ENCODE results near the gene RTL9. TPM values are rescaled to one million over a fixed set of nuclear protein-coding genes. Genes with fewer than 3 reads are reported as not detected.

RTL9 gene
- total RNA-seq, 1 experiment from 2014 or later: 0.29 TPM

DNA sequence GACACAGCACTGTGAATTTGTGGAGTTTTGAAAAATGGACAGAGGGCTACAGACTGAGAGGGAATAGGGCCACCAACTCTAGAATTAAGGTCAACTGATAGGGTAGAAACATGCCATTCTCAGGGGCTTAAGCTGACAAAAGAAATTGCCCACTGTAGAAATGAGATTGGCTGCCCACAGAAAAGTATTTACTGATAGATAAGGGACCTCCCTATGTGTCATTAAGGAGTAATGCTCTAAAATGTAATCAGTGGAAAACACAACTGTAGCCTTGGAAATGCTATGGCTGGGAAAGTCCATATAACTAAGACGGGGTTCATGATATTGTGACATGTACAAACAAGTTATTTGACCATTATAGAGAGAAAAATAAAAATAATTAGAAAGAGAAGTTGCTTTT is 4.6 kb downstream of the RTL9 start:
- no peak for DNase-seq
- H3K9ac ChIP-seq (ENCODE audit: low read length): no peak overlapping the region
- H3K79me2 ChIP-seq (ENCODE audit: low read length): no peaks in the 10 kb centered on the region
- no peaks in the 10 kb centered on the region for H3K9me2 ChIP-seq (replicated peaks; ENCODE audit: low read length)
- TF ChIP-seq EZH2phosphoT487 (IDR thresholded peaks at IDR 0.05; ENCODE audit: borderline replicate concordance, low read length): no peak
- TF ChIP-seq, protein P1, sequence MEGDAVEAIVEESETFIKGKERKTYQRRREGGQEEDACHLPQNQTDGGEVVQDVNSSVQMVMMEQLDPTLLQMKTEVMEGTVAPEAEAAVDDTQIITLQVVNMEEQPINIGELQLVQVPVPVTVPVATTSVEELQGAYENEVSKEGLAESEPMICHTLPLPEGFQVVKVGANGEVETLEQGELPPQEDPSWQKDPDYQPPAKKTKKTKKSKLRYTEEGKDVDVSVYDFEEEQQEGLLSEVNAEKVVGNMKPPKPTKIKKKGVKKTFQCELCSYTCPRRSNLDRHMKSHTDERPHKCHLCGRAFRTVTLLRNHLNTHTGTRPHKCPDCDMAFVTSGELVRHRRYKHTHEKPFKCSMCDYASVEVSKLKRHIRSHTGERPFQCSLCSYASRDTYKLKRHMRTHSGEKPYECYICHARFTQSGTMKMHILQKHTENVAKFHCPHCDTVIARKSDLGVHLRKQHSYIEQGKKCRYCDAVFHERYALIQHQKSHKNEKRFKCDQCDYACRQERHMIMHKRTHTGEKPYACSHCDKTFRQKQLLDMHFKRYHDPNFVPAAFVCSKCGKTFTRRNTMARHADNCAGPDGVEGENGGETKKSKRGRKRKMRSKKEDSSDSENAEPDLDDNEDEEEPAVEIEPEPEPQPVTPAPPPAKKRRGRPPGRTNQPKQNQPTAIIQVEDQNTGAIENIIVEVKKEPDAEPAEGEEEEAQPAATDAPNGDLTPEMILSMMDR (conservative IDR thresholded peaks at IDR 0.05; ENCODE audit: low read depth, low read length): no peak
- TF ChIP-seq EZH2 (IDR thresholded peaks at IDR 0.05; ENCODE audit: low read length, unreplicated experiment): no peak
- no peak overlapping the region for H3K4me2 ChIP-seq (ENCODE audit: low read length)
- no peak overlapping the region for H2AFZ ChIP-seq (ENCODE audit: low read length)
- no peaks in the 10 kb centered on the region for H3K27me3 ChIP-seq (ENCODE audit: low read length)
- no peaks in the 10 kb centered on the region for H3K9me3 ChIP-seq (ENCODE audit: low read length)
- no TSS peak for BruUV-seq (replicated peaks)
- H3K27ac ChIP-seq (ENCODE audit: low read length): no peak overlapping the region
- no peak overlapping the region for H3K4me3 ChIP-seq (ENCODE audit: low read length)
- H4K20me1 ChIP-seq (ENCODE audit: low read length): no peaks in the 10 kb centered on the region
- no peaks in the 10 kb centered on the region for H3F3A ChIP-seq (ENCODE audit: low read length, unreplicated experiment)
- peaks cover 15% of the 10 kb centered on the region for H3K4me1 ChIP-seq (ENCODE audit: insufficient read depth, low read length)
- intact Hi-C loops (cut with micrococcal nuclease): loop anchor here (1.0 kb wide), 1 partner anchor 38 kb away; no protein-coding TSS in a partner anchor
- H3K36me3 ChIP-seq (ENCODE audit: low read depth, low read length): no peaks in the 10 kb centered on the region
- CTCF ChIA-PET: no interaction called here
- ATAC-seq: peak; percentile 33
- POLR2A ChIA-PET (ENCODE audit: unreplicated experiment): no interaction called here

DNA sequence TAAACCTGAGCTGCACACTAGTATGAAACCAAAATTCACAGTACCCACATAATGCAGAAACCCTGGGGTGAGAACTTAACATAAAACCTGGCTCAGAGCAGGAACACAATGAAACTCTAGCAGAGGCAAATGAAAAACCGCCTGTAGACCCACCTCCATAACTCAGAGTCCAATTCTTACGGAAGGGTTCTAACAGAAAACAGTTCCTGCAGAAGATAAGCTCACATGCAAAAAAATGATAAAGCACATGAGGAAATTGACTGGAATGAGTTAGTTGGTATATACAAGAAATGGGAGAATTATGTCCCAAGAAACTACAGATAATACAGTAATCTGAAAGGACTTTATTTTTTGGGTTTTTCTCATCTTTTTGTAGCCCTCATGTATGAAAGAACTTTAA is 14.7 kb downstream of the RTL9 start:
- H3K27me3 ChIP-seq (ENCODE audit: low read length): no peaks in the 10 kb centered on the region
- H3F3A ChIP-seq (ENCODE audit: low read length, unreplicated experiment): no peaks in the 10 kb centered on the region
- no peaks in the 10 kb centered on the region for H3K79me2 ChIP-seq (ENCODE audit: low read length)
- no peaks in the 10 kb centered on the region for H3K36me3 ChIP-seq (ENCODE audit: low read depth, low read length)
- CTCF ChIA-PET: no interaction called here
- H2AFZ ChIP-seq (ENCODE audit: low read length): no peak overlapping the region
- H3K9me3 ChIP-seq (ENCODE audit: low read length): no peaks in the 10 kb centered on the region
- H3K4me3 ChIP-seq (ENCODE audit: low read length): no peak overlapping the region
- POLR2A ChIA-PET (ENCODE audit: unreplicated experiment): no interaction called here
- DNase-seq (no peak), ATAC-seq (no peak)
- no peak overlapping the region for H3K27ac ChIP-seq (ENCODE audit: low read length)
- no peaks in the 10 kb centered on the region for H3K4me1 ChIP-seq (ENCODE audit: insufficient read depth, low read length)
- BruUV-seq (replicated peaks): no TSS peak
- H3K4me2 ChIP-seq (ENCODE audit: low read length): no peak overlapping the region
- no peak overlapping the region for H3K9ac ChIP-seq (ENCODE audit: low read length)
- no peaks in the 10 kb centered on the region for H4K20me1 ChIP-seq (ENCODE audit: low read length)
- H3K9me2 ChIP-seq (replicated peaks; ENCODE audit: low read length): no peaks in the 10 kb centered on the region
- intact Hi-C loops (cut with micrococcal nuclease): no loop called here
- TF ChIP-seq, protein P1 (conservative IDR thresholded peaks at IDR 0.05; ENCODE audit: low read depth, low read length): no peak
- TF ChIP-seq EZH2 (IDR thresholded peaks at IDR 0.05; ENCODE audit: low read length, unreplicated experiment) (no peak), EZH2phosphoT487 (IDR thresholded peaks at IDR 0.05; ENCODE audit: borderline replicate concordance, low read length) (no peak)

DNA sequence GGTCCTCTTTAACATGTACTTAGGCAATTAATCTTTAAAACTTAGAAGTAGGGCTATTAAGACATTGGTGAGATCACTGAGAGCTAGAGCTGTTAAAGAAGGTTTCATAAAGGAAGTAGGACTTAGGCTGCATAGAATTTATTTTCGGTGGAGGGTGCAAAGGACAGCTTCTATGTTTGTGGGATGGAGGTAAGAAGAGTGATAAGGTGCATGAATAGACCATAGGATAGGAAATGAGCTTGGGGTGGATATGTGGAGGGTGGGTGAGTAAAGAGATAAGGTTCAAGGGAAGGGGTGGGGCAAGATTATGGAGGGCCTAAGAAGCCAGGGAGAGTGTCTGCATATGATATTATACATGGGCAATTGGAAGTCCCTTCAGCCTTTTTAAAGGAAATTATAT is 15.9 kb downstream of the RTL9 start:
- Histone ChIP-seq H3K4me3 (ENCODE audit: low read length) (no peak overlapping the region), H3K9me2 (replicated peaks; ENCODE audit: low read length) (no peaks in the 10 kb centered on the region), H3K36me3 (ENCODE audit: low read depth, low read length) (no peaks in the 10 kb centered on the region), H3K4me2 (ENCODE audit: low read length) (no peak overlapping the region), H3K9me3 (ENCODE audit: low read length) (no peaks in the 10 kb centered on the region), H3K9ac (ENCODE audit: low read length) (no peak overlapping the region), H2AFZ (ENCODE audit: low read length) (no peak overlapping the region), H3K27ac (ENCODE audit: low read length) (no peak overlapping the region), H3K79me2 (ENCODE audit: low read length) (no peaks in the 10 kb centered on the region), H3F3A (ENCODE audit: low read length, unreplicated experiment) (no peaks in the 10 kb centered on the region), H3K27me3 (ENCODE audit: low read length) (no peaks in the 10 kb centered on the region), H3K4me1 (ENCODE audit: insufficient read depth, low read length) (no peaks in the 10 kb centered on the region), H4K20me1 (ENCODE audit: low read length) (no peaks in the 10 kb centered on the region)
- ATAC-seq (no peak), DNase-seq (no peak)
- ChIA-PET POLR2A (ENCODE audit: unreplicated experiment) (no interaction called here), CTCF (no interaction called here)
- intact Hi-C loops (cut with micrococcal nuclease): no loop called here
- TF ChIP-seq, protein P1 (conservative IDR thresholded peaks at IDR 0.05; ENCODE audit: low read depth, low read length): no peak
- TF ChIP-seq EZH2phosphoT487 (IDR thresholded peaks at IDR 0.05; ENCODE audit: borderline replicate concordance, low read length) (no peak), EZH2 (IDR thresholded peaks at IDR 0.05; ENCODE audit: low read length, unreplicated experiment) (no peak)
- BruUV-seq (replicated peaks): no TSS peak

All from PC-3 (cell line).